Vagina (tissue), 2 donors: ENCODE data around the gene MEDAG. TPM values are rescaled to one million over a fixed set of nuclear protein-coding genes. Genes with fewer than 3 reads are reported as not detected.
A peak's percentile ranks its signal among the peaks of the same experiment; 100 is the strongest.

Experiments used
- DNase-seq, 2 donors: peaks; one replicate each; pipeline ENCODE4 v3.0.0-alpha.2; 2017; ENCODE audit errors: extremely low spot score in 2 of 2
- H3K27ac ChIP-seq: fragments of 200-600 bp; sonication (generic); one replicate; pipeline ENCODE4 v1.5.1; 2019
- H3K27me3 ChIP-seq: fragments of 200-600 bp; sonication (generic); one replicate; pipeline ENCODE4 v1.5.1; 2019
- H3K36me3 ChIP-seq, 2 donors: fragments of 200-600 bp; sonication (generic); one replicate each; pipeline ENCODE4 v1.5.1; 2017 to 2019
- H3K4me1 ChIP-seq: fragments of 200-600 bp; sonication (generic); one replicate; pipeline ENCODE4 v1.5.1; 2019
- H3K4me3 ChIP-seq, 2 donors: fragments of 200-600 bp; sonication (generic); 1 replicate in 1 of 2; 2 replicates in 1 of 2; pipeline ENCODE4 v1.5.1; 2016 to 2019
- H3K9me3 ChIP-seq: fragments of 200-600 bp; sonication (generic); one replicate; pipeline ENCODE4 v1.5.1; 2019
- POLR2A ChIP-seq, 2 donors: fragments of 450-650 bp; IDR thresholded peaks; one replicate each; pipeline ENCODE4 v1.6.1; 2017; ENCODE audit warnings: antibody characterized with exemption in 2 of 2, mild to moderate bottlenecking in 2 of 2, moderate library complexity in 2 of 2
- POLR2AphosphoS5 ChIP-seq, 2 donors: sonication (generic); formaldehyde crosslinking; IDR thresholded peaks; one replicate each; pipeline ENCODE4 v1.9.0; 2017; ENCODE audit warnings: antibody characterized with exemption in 2 of 2, mild to moderate bottlenecking in 2 of 2, low read depth in 1 of 2; ENCODE audit not compliant: insufficient read depth in 1 of 2
- intact Hi-C: fragments of 100-400 bp; cut with DNase I; formaldehyde crosslinking; loops from one replicate; pipeline ENCODE4 v1.15.1; 2023
- total RNA-seq: library from RNA; depleted of rRNA; stranded (reverse); fragments of >200 nt; gene quantifications from one replicate; pipeline ENCODE4 v1.2.3, GENCODE V29; 2016
- TF ChIP-seq, protein P1 (sequence below), 3 experiments: fragments of 450-650 bp in 2 of 3; fragments of 200-600 bp in 1 of 3; sonication (generic) in 1 of 3; IDR thresholded peaks; one replicate each; pipeline ENCODE4 v1.5.1; 2017 to 2019; ENCODE audit warnings: antibody characterized with exemption in 3 of 3, mild to moderate bottlenecking in 2 of 3, moderate library complexity in 2 of 3

MEDAG gene
- total RNA-seq, 1 donor from 2014 or later: 46.4 TPM

GRCh38 chr13:30869491-30869890, 36.6 kb upstream of the MEDAG start:
- peak in 1 of 2 donors; percentile 87 for DNase-seq
- Histone ChIP-seq H3K9me3 (no peaks in the 10 kb centered on the region), H3K27ac (peak overlapping the region; percentile 88), H3K27me3 (no peaks in the 10 kb centered on the region), H3K4me3 (no peak overlapping the region), H3K36me3 (no peaks in the 10 kb centered on the region), H3K4me1 (peaks cover 68% of the 10 kb centered on the region)
- intact Hi-C loops: no loop called here
- TF ChIP-seq POLR2AphosphoS5 (IDR thresholded peaks at IDR 0.05; ENCODE audit: insufficient read depth in 1 of 2, low read depth in 1 of 2): no peak
- no peak for TF ChIP-seq POLR2A (IDR thresholded peaks at IDR 0.05)
- TF ChIP-seq, protein P1, sequence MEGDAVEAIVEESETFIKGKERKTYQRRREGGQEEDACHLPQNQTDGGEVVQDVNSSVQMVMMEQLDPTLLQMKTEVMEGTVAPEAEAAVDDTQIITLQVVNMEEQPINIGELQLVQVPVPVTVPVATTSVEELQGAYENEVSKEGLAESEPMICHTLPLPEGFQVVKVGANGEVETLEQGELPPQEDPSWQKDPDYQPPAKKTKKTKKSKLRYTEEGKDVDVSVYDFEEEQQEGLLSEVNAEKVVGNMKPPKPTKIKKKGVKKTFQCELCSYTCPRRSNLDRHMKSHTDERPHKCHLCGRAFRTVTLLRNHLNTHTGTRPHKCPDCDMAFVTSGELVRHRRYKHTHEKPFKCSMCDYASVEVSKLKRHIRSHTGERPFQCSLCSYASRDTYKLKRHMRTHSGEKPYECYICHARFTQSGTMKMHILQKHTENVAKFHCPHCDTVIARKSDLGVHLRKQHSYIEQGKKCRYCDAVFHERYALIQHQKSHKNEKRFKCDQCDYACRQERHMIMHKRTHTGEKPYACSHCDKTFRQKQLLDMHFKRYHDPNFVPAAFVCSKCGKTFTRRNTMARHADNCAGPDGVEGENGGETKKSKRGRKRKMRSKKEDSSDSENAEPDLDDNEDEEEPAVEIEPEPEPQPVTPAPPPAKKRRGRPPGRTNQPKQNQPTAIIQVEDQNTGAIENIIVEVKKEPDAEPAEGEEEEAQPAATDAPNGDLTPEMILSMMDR (IDR thresholded peaks at IDR 0.05): no peak

DNA sequence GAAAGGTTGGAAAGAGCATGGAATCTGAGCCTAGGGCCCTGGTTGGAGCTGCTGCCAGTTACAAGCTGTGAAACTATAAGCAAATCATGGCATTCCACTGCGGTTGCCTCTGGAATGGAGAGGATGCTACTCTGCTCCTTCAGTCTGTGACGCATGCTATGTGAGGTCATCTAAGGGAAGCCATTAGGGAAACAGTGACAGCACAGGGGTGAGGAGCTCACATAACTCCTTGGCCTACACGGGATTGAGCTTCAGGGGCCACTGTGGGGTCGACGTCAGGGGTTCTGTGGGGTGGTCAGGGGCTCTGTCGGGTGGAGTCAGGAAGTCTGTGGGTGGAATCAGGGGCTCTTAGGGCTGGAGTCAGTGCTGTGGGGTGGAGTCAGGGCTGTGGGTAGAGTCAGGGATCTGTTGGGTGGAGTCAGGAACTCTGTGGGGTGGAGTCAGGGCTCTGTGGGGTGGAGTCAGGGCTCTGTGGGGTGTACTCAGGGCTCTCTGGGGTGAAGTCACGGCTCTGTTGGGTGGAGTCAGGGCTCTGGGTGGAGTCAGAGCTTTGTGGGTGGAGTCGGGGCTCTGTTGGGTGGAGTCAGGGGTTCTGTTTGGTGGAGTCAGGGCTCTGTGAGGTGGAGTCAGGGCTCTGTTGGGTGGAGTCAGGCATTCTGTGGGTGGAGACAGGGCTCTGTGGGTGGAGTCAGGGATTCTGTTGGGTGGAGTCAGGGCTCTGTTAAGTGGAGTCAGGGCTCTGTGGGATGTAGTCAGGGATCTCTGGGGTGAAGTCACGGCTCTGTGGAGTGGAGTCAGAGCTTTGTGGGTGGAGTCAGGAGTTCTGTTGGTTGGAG, 35.8 kb upstream of the MEDAG start:
- TF ChIP-seq POLR2A (IDR thresholded peaks at IDR 0.05): no peak
- no peak for TF ChIP-seq POLR2AphosphoS5 (IDR thresholded peaks at IDR 0.05; ENCODE audit: insufficient read depth in 1 of 2, low read depth in 1 of 2)
- no peaks in the 10 kb centered on the region for H3K36me3 ChIP-seq
- peak overlapping the region; percentile 88 for H3K27ac ChIP-seq
- H3K4me3 ChIP-seq: no peak overlapping the region
- intact Hi-C loops: no loop called here
- peaks cover 60% of the 10 kb centered on the region for H3K4me1 ChIP-seq
- no peaks in the 10 kb centered on the region for H3K9me3 ChIP-seq
- no peaks in the 10 kb centered on the region for H3K27me3 ChIP-seq
- DNase-seq: peak; percentile 89 to 93

GRCh38 chr13:30870916-30871587, 35.0 kb upstream of the MEDAG start:
- H3K4me1 ChIP-seq: peaks cover 53% of the 10 kb centered on the region

DNA sequence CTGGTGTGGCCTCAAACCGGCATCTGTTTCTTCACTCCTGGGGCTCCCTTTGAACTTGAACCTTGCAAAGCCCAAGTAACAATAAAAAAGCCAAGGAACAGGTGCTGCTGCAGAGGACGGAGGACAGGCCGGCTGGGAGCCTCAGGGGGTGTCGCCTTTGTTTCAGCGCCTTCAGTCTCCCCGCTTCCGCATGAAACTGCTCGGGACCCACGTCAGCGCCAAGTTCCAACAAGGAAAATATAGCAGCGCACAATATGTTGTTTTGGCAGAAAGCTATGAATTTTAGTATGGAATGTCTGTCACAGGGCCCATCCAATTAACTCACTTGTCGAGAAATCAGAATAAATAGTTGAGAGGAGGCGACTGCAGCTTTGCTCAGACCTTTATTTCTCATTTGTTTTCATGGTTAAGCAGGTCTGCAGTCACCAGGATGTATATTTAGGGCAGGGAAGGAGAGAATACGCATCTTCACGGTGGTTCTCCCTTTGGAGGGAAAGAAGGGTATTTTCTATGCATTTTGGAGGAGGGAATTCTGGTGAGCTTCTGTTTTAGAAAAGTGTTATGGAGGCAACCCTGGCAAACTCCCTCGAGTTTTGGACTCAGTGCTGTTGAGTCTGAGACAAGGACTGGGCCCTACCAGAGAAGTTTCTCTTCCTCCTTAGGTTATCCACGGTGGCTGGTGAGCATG, 34.3 kb upstream of the MEDAG start:
- Histone ChIP-seq H3K27ac (peak overlapping the region; percentile 88), H3K4me3 (no peak overlapping the region), H3K27me3 (no peaks in the 10 kb centered on the region), H3K9me3 (no peaks in the 10 kb centered on the region), H3K36me3 (no peaks in the 10 kb centered on the region), H3K4me1 (peaks cover 50% of the 10 kb centered on the region)
- DNase-seq: peak in 1 of 2 donors; percentile 77
- TF ChIP-seq POLR2A (IDR thresholded peaks at IDR 0.05) (no peak), POLR2AphosphoS5 (IDR thresholded peaks at IDR 0.05; ENCODE audit: insufficient read depth in 1 of 2, low read depth in 1 of 2) (no peak)
- TF ChIP-seq, protein P1 (IDR thresholded peaks at IDR 0.05): no peak
- intact Hi-C loops: no loop called here

More at GRCh38 chr13:30870916-30871587, 35.0 kb upstream of the MEDAG start:
- peak in 1 of 2 donors; percentile 81 for DNase-seq
- H3K4me3 ChIP-seq: no peak overlapping the region
- no peaks in the 10 kb centered on the region for H3K36me3 ChIP-seq
- peak overlapping the region; percentile 88 for H3K27ac ChIP-seq
- no peaks in the 10 kb centered on the region for H3K9me3 ChIP-seq
- TF ChIP-seq, protein P1 (IDR thresholded peaks at IDR 0.05): no peak
- H3K27me3 ChIP-seq: no peaks in the 10 kb centered on the region
- intact Hi-C loops: no loop called here

DNA sequence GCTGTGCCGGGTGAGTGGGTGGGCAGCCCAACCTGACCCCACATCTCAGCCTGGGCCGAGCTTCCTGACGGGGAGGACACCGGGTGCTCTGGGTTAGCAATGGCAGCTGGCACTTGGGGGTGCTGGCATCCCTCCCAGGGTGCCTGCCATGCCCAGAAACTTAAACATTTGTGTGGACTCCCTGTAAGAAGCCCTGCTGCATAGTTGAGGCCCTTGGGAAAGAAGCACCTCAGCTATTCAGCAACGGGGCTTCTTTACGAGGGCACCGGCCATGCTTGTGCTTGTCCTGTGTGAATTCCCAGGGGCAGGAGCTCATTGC, 33.8 kb upstream of the MEDAG start:
- H3K4me1 ChIP-seq: peaks cover 46% of the 10 kb centered on the region
- DNase-seq: peak; percentile 87 to 91
- no peaks in the 10 kb centered on the region for H3K9me3 ChIP-seq
- no peaks in the 10 kb centered on the region for H3K36me3 ChIP-seq
- intact Hi-C loops: no loop called here
- TF ChIP-seq, protein P1 (IDR thresholded peaks at IDR 0.05): no peak
- TF ChIP-seq POLR2AphosphoS5 (IDR thresholded peaks at IDR 0.05; ENCODE audit: insufficient read depth in 1 of 2, low read depth in 1 of 2) (no peak), POLR2A (IDR thresholded peaks at IDR 0.05) (no peak)
- H3K27ac ChIP-seq: peak overlapping the region; percentile 88
- no peaks in the 10 kb centered on the region for H3K27me3 ChIP-seq
- no peak overlapping the region for H3K4me3 ChIP-seq
